Upper lobe of left lung (tissue), 4 donors: ENCODE data around the gene GPR183.

Experiments
- EP300 ChIP-seq, 4 donors: sonication (generic); formaldehyde crosslinking; IDR thresholded peaks; one replicate each; pipeline ENCODE4 v1.5.1; 2017; ENCODE audit warnings: antibody characterized with exemption in 4 of 4, control low read depth in 2 of 4
- POLR2A ChIP-seq, 4 donors: fragments of 450-650 bp; IDR thresholded peaks; one replicate each; pipeline ENCODE4 v1.5.1; 2016 to 2017; ENCODE audit warnings: antibody characterized with exemption in 4 of 4, mild to moderate bottlenecking in 2 of 4
- TF ChIP-seq, protein P1 (sequence below), 6 experiments: fragments of 450-650 bp in 4 of 6; fragments of 200-600 bp in 2 of 6; sonication (generic) in 2 of 6; IDR thresholded peaks; one replicate each; pipeline ENCODE4 v1.5.1; 2016 to 2019; ENCODE audit warnings: antibody characterized with exemption in 6 of 6

DNA sequence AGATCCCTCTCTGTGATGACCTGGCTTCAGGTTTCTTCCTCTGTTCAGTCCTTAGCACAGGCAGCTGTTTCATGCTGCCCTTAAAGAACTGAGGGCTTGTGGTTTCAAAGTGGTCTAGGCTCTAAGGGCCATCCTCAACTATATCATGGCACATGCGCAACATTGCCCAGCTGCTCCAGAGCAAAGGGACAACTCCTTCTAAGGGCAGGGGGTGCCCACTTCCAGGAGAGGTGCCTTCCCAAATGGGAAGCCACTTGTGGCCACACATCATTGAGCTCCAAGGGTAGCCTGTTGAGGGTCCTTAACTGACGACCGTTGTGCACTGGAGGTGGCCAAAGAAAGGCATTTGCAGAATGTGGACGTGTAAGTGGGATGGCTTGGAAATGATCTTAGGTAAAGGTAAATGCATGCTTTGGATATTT, 7.3 kb downstream of the GPR183 start:
- TF ChIP-seq, protein P1, sequence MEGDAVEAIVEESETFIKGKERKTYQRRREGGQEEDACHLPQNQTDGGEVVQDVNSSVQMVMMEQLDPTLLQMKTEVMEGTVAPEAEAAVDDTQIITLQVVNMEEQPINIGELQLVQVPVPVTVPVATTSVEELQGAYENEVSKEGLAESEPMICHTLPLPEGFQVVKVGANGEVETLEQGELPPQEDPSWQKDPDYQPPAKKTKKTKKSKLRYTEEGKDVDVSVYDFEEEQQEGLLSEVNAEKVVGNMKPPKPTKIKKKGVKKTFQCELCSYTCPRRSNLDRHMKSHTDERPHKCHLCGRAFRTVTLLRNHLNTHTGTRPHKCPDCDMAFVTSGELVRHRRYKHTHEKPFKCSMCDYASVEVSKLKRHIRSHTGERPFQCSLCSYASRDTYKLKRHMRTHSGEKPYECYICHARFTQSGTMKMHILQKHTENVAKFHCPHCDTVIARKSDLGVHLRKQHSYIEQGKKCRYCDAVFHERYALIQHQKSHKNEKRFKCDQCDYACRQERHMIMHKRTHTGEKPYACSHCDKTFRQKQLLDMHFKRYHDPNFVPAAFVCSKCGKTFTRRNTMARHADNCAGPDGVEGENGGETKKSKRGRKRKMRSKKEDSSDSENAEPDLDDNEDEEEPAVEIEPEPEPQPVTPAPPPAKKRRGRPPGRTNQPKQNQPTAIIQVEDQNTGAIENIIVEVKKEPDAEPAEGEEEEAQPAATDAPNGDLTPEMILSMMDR (IDR thresholded peaks at IDR 0.05) = no peak
- no peak for TF ChIP-seq EP300 (IDR thresholded peaks at IDR 0.05)
- TF ChIP-seq POLR2A (IDR thresholded peaks at IDR 0.05) = no peak
